NCI-H2196 (cell line): ENCODE results near the gene RPL13A.

Experiments
- DNase-seq: peaks from one replicate; lab custom pipeline; 2025; ENCODE audit not compliant: unreplicated experiment; lab: John Stamatoyannopoulos, UW

Gene RPL13A

GRCh38 chr19:49479975-49480628 lies 7.3 kb upstream of the RPL13A start:
- DNase-seq, result no peak

- no peak for DNase-seq
Observed at GRCh38 chr19:49481020-49481683, 6.3 kb upstream of the RPL13A start.

- DNase-seq, result no peak
Observed at GRCh38 chr19:49486232-49486631, 1.2 kb upstream of the RPL13A start.

GRCh38 chr19:49486710-49487276 lies 615 bp upstream of the RPL13A start:
- no peak for DNase-seq

- no peak for DNase-seq
Observed at GRCh38 chr19:49488046-49488862, 846 bp downstream of the RPL13A start.

GRCh38 chr19:49488863-49489537 lies 1.6 kb downstream of the RPL13A start:
- DNase-seq, result no peak

- no peak for DNase-seq
Observed at GRCh38 chr19:49489601-49490167, 2.3 kb downstream of the RPL13A start.

GRCh38 chr19:49490287-49491029 lies 3.0 kb downstream of the RPL13A start:
- DNase-seq, result no peak

- DNase-seq, result no peak
Observed at GRCh38 chr19:49491030-49491803, 3.8 kb downstream of the RPL13A start.

GRCh38 chr19:49491804-49492572 lies 4.6 kb downstream of the RPL13A start:
- no peak for DNase-seq

- no peak for DNase-seq
Observed at GRCh38 chr19:49492573-49493405, 5.4 kb downstream of the RPL13A start.

- no peak for DNase-seq
Observed at GRCh38 chr19:49496574-49497008, 9.2 kb downstream of the RPL13A start.

- peak; percentile 68 for DNase-seq
Observed at GRCh38 chr19:49497047-49497788, 9.8 kb downstream of the RPL13A start.

- no peak for DNase-seq
Observed at GRCh38 chr19:49497789-49498103, 10.3 kb downstream of the RPL13A start.

GRCh38 chr19:49498475-49498874 lies 11.1 kb downstream of the RPL13A start:
- no peak for DNase-seq

- no peak for DNase-seq
Observed at GRCh38 chr19:49499030-49499670, 11.7 kb downstream of the RPL13A start.
